GM19455 (cell line): ENCODE results near the gene SIM1.
"Not testable (repeated sequence)": the region's sequence is repeated elsewhere in the genome, so short reads cannot be mapped to it uniquely, and the experiment has no call there.

Experiments
- ATAC-seq: cut with Tn5 transposase; IDR thresholded peaks from one replicate; pipeline ENCODE4 v1.9.1; 2021; ENCODE audit not compliant: unreplicated experiment

SIM1 gene

GRCh38 chr6:100363651-100364050 lies 101.1 kb downstream of the SIM1 start:
- ATAC-seq: no peak

DNA sequence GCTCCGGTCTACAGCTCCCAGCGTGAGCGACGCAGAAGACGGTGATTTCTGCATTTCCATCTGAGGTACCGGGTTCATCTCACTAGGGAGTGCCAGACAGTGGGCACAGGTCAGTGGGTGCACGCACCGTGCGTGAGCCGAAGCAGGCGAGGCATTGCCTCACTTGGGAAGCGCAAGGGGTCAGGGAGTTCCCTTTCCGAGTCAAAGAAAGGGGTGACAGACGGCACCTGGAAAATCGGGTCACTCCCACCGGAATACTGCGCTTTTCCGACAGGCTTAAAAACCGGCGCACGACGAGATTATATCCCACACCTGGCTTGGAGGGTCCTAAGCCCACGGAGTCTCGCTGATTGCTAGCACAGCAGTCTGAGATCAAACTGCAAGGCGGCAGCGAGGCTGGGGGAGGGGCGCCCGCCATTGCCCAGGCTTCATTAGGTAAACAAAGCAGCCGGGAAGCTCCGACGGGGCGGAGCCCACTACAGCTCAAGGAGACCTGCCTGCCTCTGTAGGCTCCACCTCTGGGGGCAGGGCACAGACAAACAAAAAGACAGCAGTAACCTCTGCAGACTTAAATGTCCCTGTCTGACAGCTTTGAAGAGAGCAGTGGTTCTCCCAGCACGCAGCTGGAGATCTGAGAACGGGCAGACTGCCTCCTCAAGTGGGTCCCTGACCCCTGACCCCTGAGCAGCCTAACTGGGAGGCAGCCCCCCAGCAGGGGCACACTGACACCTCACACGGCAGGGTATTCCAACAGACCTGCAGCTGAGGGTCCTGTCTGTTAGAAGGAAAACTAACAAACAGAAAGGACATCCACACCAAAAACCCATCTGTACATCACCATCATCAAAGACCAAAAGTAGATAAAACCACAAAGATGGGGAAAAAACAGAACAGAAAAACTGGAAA lies 109.7 kb downstream of the SIM1 start:
- not testable (repeated sequence) for ATAC-seq

GRCh38 chr6:100353276-100354015 lies 111.3 kb downstream of the SIM1 start:
- ATAC-seq: no peak

DNA sequence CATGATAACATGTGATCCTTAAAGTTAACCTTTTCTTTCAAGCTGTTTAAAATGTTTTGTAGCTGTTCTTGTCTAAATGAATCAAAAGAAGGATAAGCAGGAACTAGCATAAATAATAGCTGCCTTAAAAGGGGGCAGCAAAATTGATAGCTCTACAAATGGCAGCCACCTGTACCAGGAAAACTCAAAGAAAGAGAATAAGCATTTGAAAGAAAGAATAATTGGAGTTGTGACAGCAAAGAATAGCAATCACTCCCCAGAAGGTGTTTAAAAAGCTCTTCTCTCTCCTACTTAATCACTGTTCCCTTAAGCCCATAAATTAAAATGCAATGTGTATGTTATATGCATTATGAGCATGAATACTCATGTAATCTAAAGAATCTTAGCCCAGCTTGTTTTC lies 114.6 kb downstream of the SIM1 start:
- ATAC-seq: no peak

GRCh38 chr6:100349366-100349765 lies 115.4 kb downstream of the SIM1 start:
- ATAC-seq: no peak

- ATAC-seq: no peak
These were observed 116.7 kb downstream of the SIM1 start for GRCh38 chr6:100347901-100348550.

GRCh38 chr6:100346828-100347227 lies 117.9 kb downstream of the SIM1 start:
- no peak for ATAC-seq

- ATAC-seq: no peak
These were observed 118.5 kb downstream of the SIM1 start for GRCh38 chr6:100346203-100346602.

- no peak for ATAC-seq
These were observed 120.0 kb downstream of the SIM1 start for GRCh38 chr6:100344761-100345160.

GRCh38 chr6:100344321-100344720 lies 120.4 kb downstream of the SIM1 start:
- ATAC-seq: no peak

DNA sequence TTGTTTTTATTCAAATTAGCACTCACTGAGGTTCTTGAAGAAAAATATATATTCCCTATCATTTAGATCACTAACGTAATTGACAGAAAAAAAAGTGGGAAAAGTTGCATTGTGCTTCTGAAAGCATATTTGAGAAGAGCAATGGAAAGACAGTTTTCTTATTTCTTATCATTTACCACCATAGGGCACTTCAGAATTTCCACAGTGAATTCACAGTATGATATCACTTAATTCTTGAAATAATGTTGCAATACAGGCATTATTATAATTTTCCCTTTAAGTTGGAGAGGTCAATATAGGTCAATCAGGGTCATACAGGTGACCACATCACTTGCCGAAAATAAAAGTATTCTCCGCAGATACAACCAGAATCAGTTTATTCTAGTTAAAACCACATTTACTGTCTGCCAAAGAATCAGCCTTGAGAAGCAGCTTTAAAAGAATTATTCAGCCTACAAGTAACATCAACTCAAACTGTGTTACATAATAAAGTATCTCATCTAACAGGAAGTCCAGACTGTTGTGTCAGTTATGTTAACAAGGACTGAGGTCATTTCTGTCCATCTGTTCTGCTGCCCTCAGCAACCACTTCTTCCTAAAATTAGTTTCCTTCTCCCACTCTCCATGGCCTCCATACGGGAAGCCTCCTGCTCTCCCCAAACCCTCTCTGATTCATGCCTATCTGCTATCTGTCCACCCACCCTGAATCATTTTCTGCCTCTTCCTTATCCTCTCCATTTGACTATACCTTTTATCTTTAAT lies 121.2 kb downstream of the SIM1 start:
- ATAC-seq: no peak

DNA sequence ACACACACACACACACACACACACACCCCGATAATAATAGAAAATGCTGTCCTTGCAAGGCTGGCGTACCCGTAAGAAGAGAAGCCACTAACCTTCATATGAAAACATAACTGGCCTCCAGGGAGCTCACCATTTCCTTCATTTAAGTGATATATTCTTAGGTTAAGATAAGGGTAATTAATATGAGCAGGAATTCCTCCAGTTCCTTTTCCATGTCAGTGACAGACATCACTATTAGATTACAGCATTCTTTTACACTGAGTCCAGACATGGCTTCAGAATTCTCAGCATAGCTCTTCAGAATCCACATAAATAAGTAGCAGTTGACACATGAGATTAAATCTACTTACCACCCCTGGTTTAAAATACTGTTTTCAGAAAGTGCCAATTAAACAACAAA lies 121.9 kb downstream of the SIM1 start:
- ATAC-seq: no peak

DNA sequence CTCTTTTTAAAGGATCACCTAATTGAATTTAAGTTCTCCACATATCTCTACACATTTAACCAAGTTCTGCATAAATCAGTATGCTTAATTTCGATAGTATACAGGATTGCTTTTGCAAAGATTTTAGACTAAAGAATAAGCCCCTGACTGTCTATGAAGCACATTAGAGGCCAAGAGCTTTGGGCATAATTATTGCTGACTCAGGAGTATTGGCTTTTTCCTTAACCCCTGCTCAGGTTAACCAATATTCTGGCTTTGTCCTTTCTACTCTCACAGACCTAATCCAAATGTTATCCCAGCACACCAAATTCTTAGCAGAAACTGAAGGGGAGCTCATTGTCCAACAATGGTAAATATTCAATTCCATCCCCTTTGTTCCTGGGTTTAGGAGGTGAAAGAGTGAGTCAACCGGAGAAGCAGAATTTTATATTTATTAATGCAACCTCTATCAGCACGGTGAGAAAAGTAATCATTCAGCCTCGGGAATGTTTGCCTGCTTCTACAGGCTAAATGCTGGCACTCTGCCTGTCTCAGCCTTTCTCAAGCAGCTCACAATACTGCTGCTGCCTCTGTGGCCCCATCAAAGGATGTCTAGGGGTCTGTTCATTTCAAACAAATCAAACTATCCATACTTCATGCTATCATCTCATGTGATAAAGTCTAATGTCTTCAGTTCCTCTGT lies 125.0 kb downstream of the SIM1 start:
- no peak for ATAC-seq

GRCh38 chr6:100338090-100338489 lies 126.6 kb downstream of the SIM1 start:
- ATAC-seq: no peak

GRCh38 chr6:100336876-100337275 lies 127.8 kb downstream of the SIM1 start:
- no peak for ATAC-seq

GRCh38 chr6:100335991-100336390 lies 128.7 kb downstream of the SIM1 start:
- no peak for ATAC-seq
